ENCODE data around the gene CERS6.

GRCh38 chr2:168781191-168781817 lies 325.2 kb downstream of the CERS6 start:
- TF ChIP-seq CTCF (IDR thresholded peaks at IDR 0.05; ENCODE audit: low read depth, low read length): no peak
- no peak for TF ChIP-seq POLR2A (IDR thresholded peaks at IDR 0.05; ENCODE audit: extremely low read depth, insufficient read length)
- no peak for TF ChIP-seq MAX (IDR thresholded peaks at IDR 0.05; ENCODE audit: low read depth, low read length)
- no peak for TF ChIP-seq MYC (IDR thresholded peaks at IDR 0.05; ENCODE audit: low read depth, low read length)
